D341Med (cell line): Measurements from ENCODE around the gene SLC22A31.

Experiments
- DNase-seq: peaks from one replicate; pipeline ENCODE4 v3.0.0; 2012; ENCODE audit warnings: low spot score

SLC22A31 gene

DNA sequence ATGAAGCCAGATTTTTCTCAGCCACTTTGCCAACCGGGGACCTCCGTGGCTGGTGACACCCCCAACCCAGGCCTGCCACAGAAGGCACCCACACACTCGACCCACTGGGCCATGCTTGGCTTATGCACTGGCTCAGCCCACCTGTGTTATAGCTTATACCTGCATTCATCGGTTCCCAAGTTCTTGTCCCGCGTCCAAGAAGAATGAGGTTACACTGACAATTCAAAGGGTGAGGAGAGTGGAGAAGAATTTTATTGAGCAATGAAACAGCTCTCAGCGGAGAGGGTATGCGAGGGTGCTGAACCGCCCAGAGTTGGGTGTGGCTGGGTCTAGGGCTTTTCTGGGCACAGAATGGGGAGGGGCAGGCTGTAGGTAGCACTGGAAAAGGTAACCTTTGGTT lies 51.0 kb downstream of the SLC22A31 start:
- DNase-seq: no peak

DNA sequence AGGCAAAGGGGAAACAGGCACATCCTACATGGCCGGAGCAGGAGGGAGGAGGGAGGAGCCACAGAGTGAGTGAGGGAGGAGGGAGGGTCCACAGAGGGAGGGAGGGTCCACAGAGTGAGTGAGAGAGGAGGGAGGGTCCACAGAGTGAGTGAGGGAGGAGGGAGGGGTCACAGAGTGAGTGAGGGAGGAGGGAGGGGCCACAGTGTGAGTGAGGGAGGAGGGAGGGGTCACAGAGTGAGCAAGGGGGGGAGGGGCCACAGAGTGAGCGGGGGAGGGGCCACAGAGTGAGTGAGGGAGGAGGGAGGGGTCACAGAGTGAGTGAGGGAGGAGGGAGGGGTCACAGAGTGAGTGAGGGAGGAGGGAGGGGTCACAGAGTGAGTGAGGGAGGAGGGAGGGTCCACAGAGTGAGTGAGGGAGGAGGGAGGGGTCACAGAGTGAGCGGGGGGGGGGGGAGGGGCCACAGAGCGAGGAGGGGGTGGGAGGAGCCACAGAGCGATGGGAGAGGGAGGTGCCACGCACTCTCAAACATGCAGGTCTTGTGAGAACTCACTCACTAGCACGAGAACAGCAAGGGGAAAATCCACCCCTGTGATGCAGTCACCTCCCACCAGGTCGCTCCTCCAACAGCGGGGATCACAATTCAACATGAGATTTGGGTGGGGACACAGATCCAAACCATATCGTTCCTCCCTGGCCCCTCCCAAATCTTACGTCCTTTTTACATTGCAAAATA lies 53.1 kb downstream of the SLC22A31 start:
- no peak for DNase-seq

DNA sequence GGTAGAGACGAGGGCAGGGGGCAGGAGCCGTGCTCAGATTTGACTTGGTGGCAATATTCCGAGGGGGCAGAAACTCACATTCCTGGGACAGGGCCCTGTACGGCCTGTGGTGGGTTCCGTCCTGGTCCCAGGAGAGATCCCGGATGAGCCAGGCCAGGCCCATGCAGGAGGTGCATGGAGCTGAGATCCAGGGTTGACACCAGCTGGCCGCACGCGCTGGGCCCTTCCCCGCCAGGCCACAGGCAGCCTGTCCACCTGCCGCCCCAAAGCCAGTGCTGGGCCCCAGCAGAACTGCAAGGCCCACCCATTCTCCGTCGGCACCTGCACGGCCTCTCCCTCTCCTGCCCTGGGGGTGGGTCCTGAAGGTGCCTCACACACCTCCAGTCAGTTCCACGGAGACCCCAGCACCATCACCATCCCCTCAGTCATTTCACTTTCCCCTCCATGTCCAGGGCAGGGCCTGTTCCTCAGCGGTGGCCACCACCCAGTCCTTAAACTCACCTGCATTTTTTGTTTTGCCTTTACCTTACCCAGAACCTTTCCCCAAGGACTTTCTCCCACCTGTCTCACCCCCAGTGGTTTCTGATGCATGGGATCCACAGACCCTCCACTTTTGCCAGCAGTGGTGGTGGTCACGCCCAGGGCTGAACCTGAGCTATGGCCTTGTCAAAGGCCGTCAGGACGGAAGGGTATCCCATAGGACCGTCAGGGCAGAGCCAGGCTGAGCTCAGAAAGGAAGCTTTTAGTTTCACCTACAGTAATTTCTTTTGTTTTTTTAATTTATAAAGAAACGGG lies 53.9 kb downstream of the SLC22A31 start:
- no peak for DNase-seq
